Keratinocyte (primary cell): Measurements from ENCODE around the gene GLB1L2.

ENCODE experiments used
- CTCF ChIP-seq, 3 experiments: IDR thresholded peaks in 1 of 3; conservative IDR thresholded peaks in 1 of 3; optimal IDR thresholded peaks in 1 of 3; 2 replicates in 2 of 3; 3 replicates in 1 of 3; pipeline versions ENCODE3 to v1.5.1; 2011; ENCODE audit warnings: low read length in 3 of 3, mild to moderate bottlenecking in 3 of 3, moderate library complexity in 2 of 3, control low read depth in 1 of 3, inconsistent platforms in 1 of 3; ENCODE audit not compliant: insufficient read depth in 2 of 3; ENCODE audit errors: extremely low read depth in 1 of 3
- EZH2 ChIP-seq: IDR thresholded peaks from one replicate; pipeline ENCODE4 v1.6.1; 2012; ENCODE audit warnings: inconsistent platforms, mild to moderate bottlenecking, low read length, moderate library complexity

DNA sequence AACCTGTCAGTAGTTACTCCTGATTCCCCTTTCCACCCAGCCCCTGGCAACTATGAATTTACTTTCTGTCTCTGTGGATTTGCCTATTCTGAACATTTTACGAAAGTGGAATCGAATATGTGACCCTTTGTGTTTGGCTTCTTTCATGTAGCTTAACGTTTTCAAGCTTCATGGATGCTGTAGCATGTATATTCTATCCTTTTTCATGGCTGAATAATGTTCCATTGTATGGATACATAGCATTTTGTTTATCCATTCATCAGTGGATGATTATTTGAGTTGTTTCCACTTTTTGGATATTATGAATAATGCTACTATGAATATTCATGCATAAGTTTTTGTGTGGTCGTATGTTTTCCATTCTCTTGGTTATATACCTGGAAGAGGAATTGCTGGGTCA lies 9.2 kb upstream of the GLB1L2 start:
- TF ChIP-seq CTCF (optimal IDR thresholded peaks at IDR 0.05 in 1 of 3, IDR thresholded peaks at IDR 0.05 in 1 of 3, conservative IDR thresholded peaks at IDR 0.05 in 1 of 3; ENCODE audit: extremely low read depth in 1 of 3, insufficient read depth in 2 of 3, low read length in 3 of 3) (no peak), EZH2 (no peak)
